ENCODE data around the gene ALG8.

ALG8 gene

GRCh38 chr11:78147807-78148206 lies 8.4 kb upstream of the ALG8 start:
- no peak for TF ChIP-seq CTCF (IDR thresholded peaks at IDR 0.05)
- intact Hi-C loops (cut with DNase I; ENCODE audit: low total_unique reads): loop anchor here (5.0 kb wide), 1 partner anchor 404 kb away; no protein-coding TSS in a partner anchor
- H3K4me1 ChIP-seq: peaks cover 0 to 16% (median 3%) of the 10 kb centered on the region in 4 donors
- H3K36me3 ChIP-seq: no peaks in the 10 kb centered on the region
- no peak overlapping the region for H3K27ac ChIP-seq
- H3K4me3 ChIP-seq: no peak overlapping the region
- H3K9me3 ChIP-seq: no peaks in the 10 kb centered on the region
- no peak for DNase-seq
- no peaks in the 10 kb centered on the region for H3K27me3 ChIP-seq

- no peak for DNase-seq
- intact Hi-C loops (cut with DNase I; ENCODE audit: low total_unique reads): loop anchor here (5.0 kb wide), 1 partner anchor 407 kb away; no protein-coding TSS in a partner anchor
- Histone ChIP-seq H3K27me3 (no peaks in the 10 kb centered on the region), H3K4me3 (no peak overlapping the region), H3K9me3 (no peaks in the 10 kb centered on the region), H3K27ac (no peak overlapping the region), H3K36me3 (no peaks in the 10 kb centered on the region), H3K4me1 (peaks cover 0 to 17% (median 6%) of the 10 kb centered on the region in 4 donors)
- TF ChIP-seq CTCF (IDR thresholded peaks at IDR 0.05): no peak
Observed at GRCh38 chr11:78145511-78146025, 6.1 kb upstream of the ALG8 start.

GRCh38 chr11:78140392-78141077 lies 1.1 kb upstream of the ALG8 start:
- Histone ChIP-seq H3K4me3 (peak overlapping the region; percentile 64 to 65), H3K4me1 (peaks cover 0 to 24% (median 10%) of the 10 kb centered on the region in 4 donors), H3K27ac (peak overlapping the region; percentile 62 to 82), H3K9me3 (no peaks in the 10 kb centered on the region), H3K36me3 (no peaks in the 10 kb centered on the region), H3K27me3 (no peaks in the 10 kb centered on the region)
- TF ChIP-seq CTCF (IDR thresholded peaks at IDR 0.05): no peak
- no peak for DNase-seq
- intact Hi-C loops (cut with DNase I; ENCODE audit: low total_unique reads): loop anchor here (5.0 kb wide), 1 partner anchor 287 kb away; no protein-coding TSS in a partner anchor

- no peak for DNase-seq
- intact Hi-C loops (cut with DNase I; ENCODE audit: low total_unique reads): no loop called here
Observed at GRCh38 chr11:78138694-78139421, 568 bp downstream of the ALG8 start.

GRCh38 chr11:78138291-78138690 lies 1.1 kb downstream of the ALG8 start:
- Histone ChIP-seq H3K9me3 (no peaks in the 10 kb centered on the region), H3K36me3 (no peaks in the 10 kb centered on the region), H3K4me3 (peak overlapping the region in 1 of 2 donors; percentile 65), H3K4me1 (peaks cover 0 to 24% (median 10%) of the 10 kb centered on the region in 4 donors), H3K27me3 (no peaks in the 10 kb centered on the region), H3K27ac (no peak overlapping the region)
- intact Hi-C loops (cut with DNase I; ENCODE audit: low total_unique reads): no loop called here
- no peak for TF ChIP-seq CTCF (IDR thresholded peaks at IDR 0.05)
- no peak for DNase-seq

More at GRCh38 chr11:78138694-78139421, 568 bp downstream of the ALG8 start:
- no peak for TF ChIP-seq CTCF (IDR thresholded peaks at IDR 0.05)
- Histone ChIP-seq H3K9me3 (no peaks in the 10 kb centered on the region), H3K4me3 (peak overlapping the region; percentile 64 to 65), H3K27ac (peak overlapping the region; percentile 62 to 82), H3K4me1 (peaks cover 0 to 24% (median 10%) of the 10 kb centered on the region in 4 donors), H3K27me3 (no peaks in the 10 kb centered on the region), H3K36me3 (no peaks in the 10 kb centered on the region)
